Ovary (tissue), 9 donors: Measurements from ENCODE around the gene MORN5. TPM values are rescaled to one million over a fixed set of nuclear protein-coding genes. Genes with fewer than 3 reads are reported as not detected.

Source experiments
- DNase-seq, 5 donors: peaks; one replicate each; pipeline ENCODE4 v3.0.0-alpha.2; 2019 to 2020
- H3K27ac ChIP-seq, 2 donors: fragments of 200-600 bp; one replicate each; pipeline versions ENCODE4 v1.5.1 to v1.8.0; 2019 to 2022
- H3K27me3 ChIP-seq: fragments of 200-600 bp; one replicate; pipeline ENCODE4 v1.8.0; 2022
- H3K36me3 ChIP-seq: fragments of 200-600 bp; sonication (generic); one replicate; pipeline ENCODE4 v1.5.1; 2019
- H3K4me1 ChIP-seq: one replicate; pipeline ENCODE4 v1.8.1; 2013; ENCODE audit warnings: mild to moderate bottlenecking, moderate library complexity; ENCODE audit not compliant: insufficient read depth
- H3K4me3 ChIP-seq: fragments of 200-600 bp; sonication (generic); one replicate; pipeline ENCODE4 v1.5.1; 2017
- H3K9me3 ChIP-seq, 2 donors: fragments of 200-600 bp in 1 of 2; sonication (generic) in 1 of 2; one replicate each; pipeline versions ENCODE4 v1.5.1 to v1.8.1; 2013 to 2019; ENCODE audit warnings: mild to moderate bottlenecking in 1 of 2, moderate library complexity in 1 of 2
- EP300 ChIP-seq: sonication (generic); formaldehyde crosslinking; IDR thresholded peaks from one replicate; pipeline ENCODE4 v1.6.1; 2017; ENCODE audit warnings: antibody characterized with exemption
- POLR2A ChIP-seq: fragments of 450-650 bp; IDR thresholded peaks from one replicate; pipeline ENCODE4 v1.6.1; 2017; ENCODE audit warnings: antibody characterized with exemption, mild to moderate bottlenecking, moderate library complexity
- WGBS, 3 donors: extraction: QIAGEN DNeasy Blood & Tissue Kit in 1 of 3; methylation state at CpG; one replicate each; pipeline versions ENCODE4 v1.1.5 to v1.1.7; 2013 to 2017; 5-methylcytosine and 5-hydroxymethylcytosine counted together
- intact Hi-C, 4 donors: fragments of 100-400 bp; cut with DNase I; formaldehyde crosslinking; loops; one replicate each; pipeline versions ENCODE4 v1.11.0 to v1.15.1; 2022 to 2023
- polyA plus RNA-seq, 2 donors: library from polyadenylated mRNA; stranded (reverse); fragments of 200-250 nt in 1 of 2; fragments of 350-450 nt in 1 of 2; fragmentation: Illumina TruSeq in 1 of 2; extraction: RNeasy Lipid Tissue Mini Kit (QIAGEN cat#74804) in 1 of 2; gene quantifications; one replicate each; pipeline ENCODE4 v1.2.3, GENCODE V29; 2013 to 2014
- total RNA-seq, 7 donors: library from RNA; depleted of rRNA in 2 of 7; stranded (reverse); fragments of >200 nt in 2 of 7; fragmentation: NEBNext Ultra II Directional in 3 of 7; extraction: Animal tissue kit (Norgen Biotek cat#: 25700) in 3 of 7; gene quantifications; one replicate each; pipeline versions ENCODE4 v1.1.0 to v1.2.4, GENCODE V29; 2016 to 2023
- TF ChIP-seq, protein P1 (sequence below), 3 donors: fragments of 450-650 bp in 2 of 3; fragments of 200-600 bp in 1 of 3; IDR thresholded peaks; one replicate each; pipeline versions ENCODE4 v1.5.1 to v1.8.0; 2016 to 2022; ENCODE audit warnings: antibody characterized with exemption in 3 of 3, mild to moderate bottlenecking in 1 of 3
- donor health status: DM: no; HTN: no; CAD: no; lungs with moderate emphysema.
- donor health status: DM: no; HTN: no; CAD: no.
- donor health status: Bipolar disorder and iron deficiency.
- donor health status: DM: yes; HTN: yes; CAD: no.
- donor health status: DM: no; HTN: no; CAD: no.
- donor health status: DM: yes; HTN: yes; CAD: no.

Gene MORN5
- total and polyA plus RNA-seq, 9 donors: 0.63 to 25.4 (median 1.6) TPM; not detected in 2

GRCh38 chr9:122138560-122139268, 21.0 kb upstream of the MORN5 start:
- intact Hi-C loops: no loop called here
- Histone ChIP-seq H3K36me3 (no peaks in the 10 kb centered on the region), H3K4me1 (peaks cover 1% of the 10 kb centered on the region), H3K27me3 (no peaks in the 10 kb centered on the region), H3K27ac (no peak overlapping the region), H3K4me3 (no peak overlapping the region), H3K9me3 (no peaks in the 10 kb centered on the region)
- 69 to 71% (median 71%) methylated on average over 10 of the region's 10 CpGs for WGBS, 3 donors
- no peak for DNase-seq
- TF ChIP-seq, protein P1, sequence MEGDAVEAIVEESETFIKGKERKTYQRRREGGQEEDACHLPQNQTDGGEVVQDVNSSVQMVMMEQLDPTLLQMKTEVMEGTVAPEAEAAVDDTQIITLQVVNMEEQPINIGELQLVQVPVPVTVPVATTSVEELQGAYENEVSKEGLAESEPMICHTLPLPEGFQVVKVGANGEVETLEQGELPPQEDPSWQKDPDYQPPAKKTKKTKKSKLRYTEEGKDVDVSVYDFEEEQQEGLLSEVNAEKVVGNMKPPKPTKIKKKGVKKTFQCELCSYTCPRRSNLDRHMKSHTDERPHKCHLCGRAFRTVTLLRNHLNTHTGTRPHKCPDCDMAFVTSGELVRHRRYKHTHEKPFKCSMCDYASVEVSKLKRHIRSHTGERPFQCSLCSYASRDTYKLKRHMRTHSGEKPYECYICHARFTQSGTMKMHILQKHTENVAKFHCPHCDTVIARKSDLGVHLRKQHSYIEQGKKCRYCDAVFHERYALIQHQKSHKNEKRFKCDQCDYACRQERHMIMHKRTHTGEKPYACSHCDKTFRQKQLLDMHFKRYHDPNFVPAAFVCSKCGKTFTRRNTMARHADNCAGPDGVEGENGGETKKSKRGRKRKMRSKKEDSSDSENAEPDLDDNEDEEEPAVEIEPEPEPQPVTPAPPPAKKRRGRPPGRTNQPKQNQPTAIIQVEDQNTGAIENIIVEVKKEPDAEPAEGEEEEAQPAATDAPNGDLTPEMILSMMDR (IDR thresholded peaks at IDR 0.05): no peak

DNA sequence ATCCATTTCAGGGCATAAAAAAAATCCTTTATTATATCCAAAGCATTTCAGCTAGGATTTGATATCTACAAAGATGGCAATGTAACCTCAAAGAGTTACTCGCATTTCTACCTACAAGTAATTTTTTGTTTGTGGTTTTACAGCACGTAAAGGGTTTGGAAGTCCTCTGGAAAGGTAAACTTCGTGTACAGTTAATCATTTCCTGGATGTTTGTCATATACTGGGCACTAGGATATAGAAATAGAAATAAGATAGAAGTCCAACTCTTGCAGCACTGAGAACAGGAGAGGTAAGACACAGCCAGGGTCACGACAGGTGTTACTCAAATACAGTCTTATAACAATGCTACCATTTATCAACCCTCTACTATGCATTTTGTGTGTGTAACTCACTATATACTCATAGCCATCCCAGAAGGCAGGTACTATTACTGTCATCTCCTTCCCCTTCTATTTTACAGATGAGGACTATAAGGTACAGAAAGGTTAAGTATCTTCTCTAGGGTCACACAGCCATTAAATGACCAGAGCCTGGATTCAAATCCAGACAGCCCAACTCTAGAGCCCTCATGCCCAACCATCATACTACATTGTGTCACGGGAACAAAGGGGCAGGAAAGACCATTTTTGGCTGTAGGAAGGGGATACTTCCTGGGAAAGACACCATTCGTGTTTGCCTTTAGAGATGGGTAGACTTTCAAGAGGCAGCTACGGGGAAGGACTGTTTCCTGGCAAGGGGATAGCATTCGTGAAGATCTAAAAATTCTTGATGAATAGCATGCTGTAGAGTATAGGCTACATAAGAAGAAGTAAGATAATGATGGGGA, 19.1 kb upstream of the MORN5 start:
- DNase-seq: no peak
- Histone ChIP-seq H3K27ac (no peak overlapping the region), H3K4me1 (no peaks in the 10 kb centered on the region), H3K9me3 (no peaks in the 10 kb centered on the region), H3K36me3 (no peaks in the 10 kb centered on the region), H3K27me3 (no peaks in the 10 kb centered on the region), H3K4me3 (no peak overlapping the region)
- intact Hi-C loops: no loop called here
- TF ChIP-seq EP300 (no peak), POLR2A (no peak)
- TF ChIP-seq, protein P1 (IDR thresholded peaks at IDR 0.05): no peak
- WGBS, 3 donors: 74 to 82% (median 75%) methylated on average over 8 of the region's 8 CpGs

GRCh38 chr9:122141671-122142070, 18.0 kb upstream of the MORN5 start:
- no peaks in the 10 kb centered on the region for H3K36me3 ChIP-seq
- no peak for TF ChIP-seq EP300
- no peaks in the 10 kb centered on the region for H3K27me3 ChIP-seq
- H3K4me1 ChIP-seq: no peaks in the 10 kb centered on the region
- intact Hi-C loops: no loop called here
- H3K9me3 ChIP-seq: no peaks in the 10 kb centered on the region
- no peak overlapping the region for H3K4me3 ChIP-seq
- no peak for DNase-seq
- no peak overlapping the region for H3K27ac ChIP-seq
- WGBS, 3 donors: 71 to 81% (median 77%) methylated on average over 5 of the region's 5 CpGs

- no peak for TF ChIP-seq POLR2A
- no peak for TF ChIP-seq EP300
- TF ChIP-seq, protein P1 (IDR thresholded peaks at IDR 0.05): no peak
- H3K27ac ChIP-seq: no peak overlapping the region
- 75 to 89% (median 78%) methylated on average over 1 of the region's 1 CpG for WGBS, 3 donors
Measured at GRCh38 chr9:122143296-122143695, 16.4 kb upstream of the MORN5 start.

DNA sequence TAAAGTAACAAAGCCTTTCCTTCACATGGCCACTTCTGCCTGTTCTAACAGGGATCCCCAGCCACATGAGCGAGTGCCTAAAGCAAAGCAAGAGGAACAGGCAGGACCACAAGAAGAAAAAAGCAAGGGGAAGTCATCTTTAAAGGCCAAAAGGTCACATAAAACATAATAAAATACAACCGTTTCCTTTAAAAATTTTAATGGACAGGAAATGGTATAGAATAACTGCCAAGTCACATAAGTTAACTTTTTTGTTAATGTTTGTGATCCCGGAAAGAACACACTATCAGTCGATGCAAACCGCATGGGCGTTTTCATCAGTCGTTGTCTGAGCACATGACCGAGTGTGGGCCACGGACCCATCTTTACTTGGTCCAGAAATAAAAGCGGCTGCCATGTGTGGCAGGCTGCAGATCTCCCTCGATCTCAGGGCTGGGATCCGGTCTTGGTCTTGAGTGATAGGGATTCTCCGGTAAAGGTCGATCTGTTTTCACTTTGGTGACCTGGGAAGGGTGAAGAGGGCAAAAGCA, 15.8 kb upstream of the MORN5 start:
- intact Hi-C loops: no loop called here
- DNase-seq: no peak
- H3K36me3 ChIP-seq: no peaks in the 10 kb centered on the region
- WGBS, 3 donors: 78 to 82% (median 79%) methylated on average over 14 of the region's 14 CpGs
- no peak overlapping the region for H3K27ac ChIP-seq
- no peaks in the 10 kb centered on the region for H3K9me3 ChIP-seq
- no peaks in the 10 kb centered on the region for H3K27me3 ChIP-seq
- no peaks in the 10 kb centered on the region for H3K4me1 ChIP-seq
- H3K4me3 ChIP-seq: no peak overlapping the region
- no peak for TF ChIP-seq POLR2A
- TF ChIP-seq, protein P1 (IDR thresholded peaks at IDR 0.05): no peak
- no peak for TF ChIP-seq EP300

More at GRCh38 chr9:122143296-122143695, 16.4 kb upstream of the MORN5 start:
- no peaks in the 10 kb centered on the region for H3K36me3 ChIP-seq
- no peaks in the 10 kb centered on the region for H3K4me1 ChIP-seq
- DNase-seq: no peak
- H3K4me3 ChIP-seq: no peak overlapping the region
- intact Hi-C loops: no loop called here
- no peaks in the 10 kb centered on the region for H3K9me3 ChIP-seq
- H3K27me3 ChIP-seq: no peaks in the 10 kb centered on the region
